ENCODE data around the gene TEN1.

DNA sequence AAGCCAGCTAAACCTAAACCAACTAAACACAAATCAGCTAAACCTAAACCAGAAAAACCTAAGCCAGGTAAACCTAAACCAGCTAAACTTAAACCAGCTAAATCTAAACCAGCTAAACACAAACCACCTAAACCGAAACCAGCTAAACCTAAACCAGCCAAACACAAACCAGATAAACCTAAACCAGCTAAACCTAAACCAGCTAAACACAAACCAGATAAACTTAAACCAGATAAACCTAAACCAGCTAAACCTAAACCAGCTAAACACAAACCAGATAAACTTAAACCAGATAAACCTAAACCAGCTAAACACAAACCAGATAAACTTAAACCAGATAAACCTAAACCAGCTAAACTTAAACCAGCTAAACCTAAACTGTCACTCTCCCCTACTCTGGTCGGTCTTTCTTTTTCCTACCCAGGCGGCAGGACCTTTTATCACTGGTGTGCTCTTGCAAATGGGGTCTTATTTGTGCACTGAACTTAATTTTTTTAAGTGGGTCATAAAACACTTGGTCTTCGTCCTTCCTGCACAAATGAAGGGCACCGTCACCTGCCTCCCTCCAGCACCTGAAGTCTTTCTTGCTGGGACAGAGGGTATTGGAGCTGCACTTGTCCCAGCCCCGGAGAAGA lies 40.9 kb downstream of the TEN1 start:
- TF ChIP-seq, protein P1, sequence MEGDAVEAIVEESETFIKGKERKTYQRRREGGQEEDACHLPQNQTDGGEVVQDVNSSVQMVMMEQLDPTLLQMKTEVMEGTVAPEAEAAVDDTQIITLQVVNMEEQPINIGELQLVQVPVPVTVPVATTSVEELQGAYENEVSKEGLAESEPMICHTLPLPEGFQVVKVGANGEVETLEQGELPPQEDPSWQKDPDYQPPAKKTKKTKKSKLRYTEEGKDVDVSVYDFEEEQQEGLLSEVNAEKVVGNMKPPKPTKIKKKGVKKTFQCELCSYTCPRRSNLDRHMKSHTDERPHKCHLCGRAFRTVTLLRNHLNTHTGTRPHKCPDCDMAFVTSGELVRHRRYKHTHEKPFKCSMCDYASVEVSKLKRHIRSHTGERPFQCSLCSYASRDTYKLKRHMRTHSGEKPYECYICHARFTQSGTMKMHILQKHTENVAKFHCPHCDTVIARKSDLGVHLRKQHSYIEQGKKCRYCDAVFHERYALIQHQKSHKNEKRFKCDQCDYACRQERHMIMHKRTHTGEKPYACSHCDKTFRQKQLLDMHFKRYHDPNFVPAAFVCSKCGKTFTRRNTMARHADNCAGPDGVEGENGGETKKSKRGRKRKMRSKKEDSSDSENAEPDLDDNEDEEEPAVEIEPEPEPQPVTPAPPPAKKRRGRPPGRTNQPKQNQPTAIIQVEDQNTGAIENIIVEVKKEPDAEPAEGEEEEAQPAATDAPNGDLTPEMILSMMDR (IDR thresholded peaks at IDR 0.05), result no peak
- TF ChIP-seq EP300 (IDR thresholded peaks at IDR 0.05) (no peak), POLR2AphosphoS5 (IDR thresholded peaks at IDR 0.05) (no peak)

All from stomach (tissue), 4 donors.